Tibial nerve (tissue), 4 donors: Measurements from ENCODE around the gene IRF2BPL.

Experiments used
- EP300 ChIP-seq, 2 donors: sonication (generic); formaldehyde crosslinking; IDR thresholded peaks; one replicate each; pipeline ENCODE4 v1.6.1; 2017; ENCODE audit warnings: antibody characterized with exemption in 2 of 2, mild to moderate bottlenecking in 1 of 2
- TF ChIP-seq, protein P1 (sequence below), 5 experiments: fragments of 200-600 bp in 3 of 5; fragments of 450-650 bp in 2 of 5; sonication (generic) in 3 of 5; IDR thresholded peaks; one replicate each; pipeline ENCODE4 v1.5.1; 2016 to 2019; ENCODE audit warnings: antibody characterized with exemption in 5 of 5, mild to moderate bottlenecking in 3 of 5, moderate library complexity in 2 of 5

DNA sequence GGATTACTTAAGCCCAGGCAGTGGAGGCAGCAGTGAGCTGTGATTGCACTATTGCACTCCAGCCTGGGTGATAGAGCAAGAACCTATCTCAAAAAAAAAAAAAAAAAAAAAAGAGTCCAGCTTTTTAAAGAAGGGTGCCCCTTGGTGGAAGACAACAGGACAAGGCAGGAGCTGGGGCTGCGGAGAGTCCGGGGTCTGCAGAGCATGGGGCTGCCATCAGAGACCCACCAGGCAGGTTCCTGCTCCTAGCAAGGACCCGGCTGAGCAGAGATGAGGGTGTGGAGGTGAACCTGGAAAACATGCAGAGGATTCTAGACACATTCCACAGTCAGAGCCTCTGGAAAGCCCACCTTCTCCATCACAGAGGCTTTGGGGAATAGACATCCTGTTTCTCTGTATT lies 48.5 kb upstream of the IRF2BPL start:
- TF ChIP-seq, protein P1, sequence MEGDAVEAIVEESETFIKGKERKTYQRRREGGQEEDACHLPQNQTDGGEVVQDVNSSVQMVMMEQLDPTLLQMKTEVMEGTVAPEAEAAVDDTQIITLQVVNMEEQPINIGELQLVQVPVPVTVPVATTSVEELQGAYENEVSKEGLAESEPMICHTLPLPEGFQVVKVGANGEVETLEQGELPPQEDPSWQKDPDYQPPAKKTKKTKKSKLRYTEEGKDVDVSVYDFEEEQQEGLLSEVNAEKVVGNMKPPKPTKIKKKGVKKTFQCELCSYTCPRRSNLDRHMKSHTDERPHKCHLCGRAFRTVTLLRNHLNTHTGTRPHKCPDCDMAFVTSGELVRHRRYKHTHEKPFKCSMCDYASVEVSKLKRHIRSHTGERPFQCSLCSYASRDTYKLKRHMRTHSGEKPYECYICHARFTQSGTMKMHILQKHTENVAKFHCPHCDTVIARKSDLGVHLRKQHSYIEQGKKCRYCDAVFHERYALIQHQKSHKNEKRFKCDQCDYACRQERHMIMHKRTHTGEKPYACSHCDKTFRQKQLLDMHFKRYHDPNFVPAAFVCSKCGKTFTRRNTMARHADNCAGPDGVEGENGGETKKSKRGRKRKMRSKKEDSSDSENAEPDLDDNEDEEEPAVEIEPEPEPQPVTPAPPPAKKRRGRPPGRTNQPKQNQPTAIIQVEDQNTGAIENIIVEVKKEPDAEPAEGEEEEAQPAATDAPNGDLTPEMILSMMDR (IDR thresholded peaks at IDR 0.05): no peak
- no peak for TF ChIP-seq EP300 (IDR thresholded peaks at IDR 0.05)
